Heart left ventricle (tissue), 16 donors: ENCODE data around the gene PPP1R37. TPM values are rescaled to one million over a fixed set of nuclear protein-coding genes. Genes with fewer than 3 reads are reported as not detected.
A peak's percentile ranks its signal among the peaks of the same experiment; 100 is the strongest.

Source experiments
- ATAC-seq, 4 donors: fragments of 200-7000 bp; cut with Tn5 transposase; one replicate each; pipeline ENCODE4 v1.9.1; 2020 to 2022; ENCODE audit warnings: moderate library complexity in 4 of 4, mild to moderate bottlenecking in 3 of 4, moderate number of reproducible peaks in 1 of 4
- DNase-seq, 5 donors: peaks; one replicate each; pipeline ENCODE4 v3.0.0-alpha.2; 2020
- H3K27ac ChIP-seq, 12 donors: fragments of 200-600 bp; sonication (generic) in 4 of 12; one replicate each; pipeline versions ENCODE4 v1.5.0 to v1.8.0; 2016 to 2022; ENCODE audit warnings: mild to moderate bottlenecking in 2 of 12
- H3K27me3 ChIP-seq, 9 donors: fragments of 200-600 bp; sonication (generic) in 2 of 9; one replicate each; pipeline versions ENCODE4 v1.5.1 to v1.8.0; 2016 to 2022; ENCODE audit warnings: mild to moderate bottlenecking in 3 of 9
- H3K36me3 ChIP-seq, 9 donors: fragments of 200-600 bp; sonication (generic) in 2 of 9; one replicate each; pipeline versions ENCODE4 v1.5.0 to v1.8.0; 2018 to 2022; ENCODE audit warnings: mild to moderate bottlenecking in 2 of 9
- H3K4me1 ChIP-seq, 12 donors: fragments of 200-600 bp; sonication (generic) in 4 of 12; one replicate each; pipeline versions ENCODE4 v1.5.0 to v1.8.0; 2016 to 2022; ENCODE audit warnings: mild to moderate bottlenecking in 3 of 12
- H3K4me3 ChIP-seq, 12 donors: fragments of 200-600 bp; sonication (generic) in 4 of 12; one replicate each; pipeline versions ENCODE4 v1.5.0 to v1.8.0; 2017 to 2022; ENCODE audit warnings: mild to moderate bottlenecking in 9 of 12, moderate library complexity in 4 of 12
- H3K9me3 ChIP-seq, 12 donors: fragments of 200-600 bp; sonication (generic) in 4 of 12; one replicate each; pipeline versions ENCODE4 v1.5.0 to v1.8.0; 2016 to 2022; ENCODE audit warnings: mild to moderate bottlenecking in 1 of 12
- POLR2A ChIP-seq, 2 donors: fragments of 450-650 bp; IDR thresholded peaks; one replicate each; pipeline ENCODE4 v1.6.1; 2017; ENCODE audit warnings: antibody characterized with exemption in 2 of 2, mild to moderate bottlenecking in 2 of 2, moderate library complexity in 2 of 2
- WGBS, 4 donors: extraction: QIAGEN DNeasy Blood & Tissue Kit in 2 of 4; methylation state at CpG; one replicate each; pipeline versions ENCODE4 v1.1.5 to v1.1.7; 2013 to 2018; 5-methylcytosine and 5-hydroxymethylcytosine counted together
- intact Hi-C, 10 donors: fragments of 100-400 bp; cut with DNase I; formaldehyde crosslinking; loops; one replicate each; pipeline versions ENCODE4 v1.11.1 to v1.14.2; 2022
- polyA plus RNA-seq, 2 donors: library from polyadenylated mRNA; stranded (reverse); fragments of 200-250 nt; gene quantifications; one replicate each; pipeline ENCODE4 v1.2.3, GENCODE V29; 2013
- total RNA-seq, 9 donors: library from RNA; depleted of rRNA in 2 of 9; stranded (reverse); fragments of >200 nt in 2 of 9; fragmentation: NEBNext Ultra II Directional in 3 of 9; extraction: Animal tissue kit (Norgen Biotek cat#: 25700) in 3 of 9; gene quantifications; one replicate each; pipeline versions ENCODE4 v1.1.0 to v1.2.4, GENCODE V29; 2016 to 2023
- TF ChIP-seq, protein P1 (sequence below), 12 donors: fragments of 200-600 bp; sonication (generic) in 4 of 12; IDR thresholded peaks; one replicate each; pipeline versions ENCODE4 v1.5.0 to v1.8.0; 2018 to 2022; ENCODE audit warnings: antibody characterized with exemption in 12 of 12, mild to moderate bottlenecking in 5 of 12
- donor health status: ischemic (EF 13 %, LVEDD 7.1; RV severe dilation, severe dysfunction).
- donor health status: healthy with polysubstance abuse.
- donor health status: DM: no; HTN: yes; CAD: no.
- donor health status: DM: no; HTN: no; CAD: no.
- donor health status: ischemic (EF 25% LVEDD 6.9; RV normal size, moderate dysfunction).
- donor health status: ischemic (EF 25% LVEDD 5.7; RV mildly dilated, moderate dysfunction).
- donor health status: healthy.
- donor health status: DM: yes; HTN: yes; CAD: no.
- donor health status: ischemic (EF 35%, LVEDD 5.7; RV mildly dilated, moderate dysfunction).
- donor health status: nonischemic (EF 11% LVEDD 7.7; RV severe dilation, severe dysfunction).
- donor health status: DM: yes; HTN: yes; CAD: no.
- donor health status: PGD.
- donor health status: ischemic (EF 29% LVEDD 5.4; RV normal size, mild dysfunction).
- donor health status: nonischemic (EF 23%, LVEDD 6.1; RV moderate dilation, normal function).

Gene PPP1R37
- total and polyA plus RNA-seq, 11 donors, result 16.0 to 33.7 (median 18.9) TPM

DNA sequence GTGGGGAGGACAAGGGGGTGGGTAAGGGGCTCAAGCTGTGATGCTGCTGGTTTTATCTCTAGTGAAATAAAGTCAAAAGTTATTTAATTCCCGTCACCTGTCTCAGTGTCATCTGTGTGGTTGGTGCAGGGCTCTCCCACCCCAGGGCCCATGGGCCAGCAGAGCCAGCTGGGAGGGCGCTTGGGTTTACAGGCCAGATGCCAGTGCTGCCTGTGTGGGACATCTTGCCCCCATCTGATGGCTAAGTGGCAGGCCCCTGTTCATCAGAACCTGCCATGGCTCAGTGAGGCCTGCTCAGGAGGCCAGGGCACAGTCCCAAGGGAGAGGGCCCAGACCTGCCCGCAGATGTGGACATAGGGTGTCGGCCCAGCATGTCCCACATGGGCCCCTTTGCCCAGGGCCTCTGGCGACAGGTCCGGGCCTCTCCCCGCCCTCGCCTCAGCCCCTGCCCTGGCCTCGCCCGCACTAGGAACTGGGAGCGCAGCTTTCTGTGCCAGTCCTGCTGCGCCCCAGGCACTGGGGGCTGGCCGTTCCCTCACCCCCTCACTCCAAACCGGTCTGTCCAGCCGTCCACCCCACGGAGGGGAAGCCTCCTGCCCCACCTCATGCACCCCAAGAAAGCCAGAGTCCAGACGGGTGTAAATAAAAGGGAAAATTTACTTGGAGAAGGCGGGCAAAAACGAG, 22.0 kb upstream of the PPP1R37 start:
- DNase-seq (peak in 1 of 5 donors; percentile 52), ATAC-seq (no peak)
- no peaks in the 10 kb centered on the region for H3K27me3 ChIP-seq
- WGBS, 4 donors, result 89 to 93% (median 91%) methylated on average over 17 to 19 of the region's 19 CpGs
- intact Hi-C loops, result no loop called here
- no peak overlapping the region for H3K4me3 ChIP-seq
- no peaks in the 10 kb centered on the region for H3K9me3 ChIP-seq
- H3K36me3 ChIP-seq, result peaks cover 0 to 69% (median 56%) of the 10 kb centered on the region in 9 donors
- peaks cover 0 to 12% (median 4%) of the 10 kb centered on the region in 12 donors for H3K4me1 ChIP-seq
- no peak for TF ChIP-seq POLR2A (IDR thresholded peaks at IDR 0.05)
- TF ChIP-seq, protein P1, sequence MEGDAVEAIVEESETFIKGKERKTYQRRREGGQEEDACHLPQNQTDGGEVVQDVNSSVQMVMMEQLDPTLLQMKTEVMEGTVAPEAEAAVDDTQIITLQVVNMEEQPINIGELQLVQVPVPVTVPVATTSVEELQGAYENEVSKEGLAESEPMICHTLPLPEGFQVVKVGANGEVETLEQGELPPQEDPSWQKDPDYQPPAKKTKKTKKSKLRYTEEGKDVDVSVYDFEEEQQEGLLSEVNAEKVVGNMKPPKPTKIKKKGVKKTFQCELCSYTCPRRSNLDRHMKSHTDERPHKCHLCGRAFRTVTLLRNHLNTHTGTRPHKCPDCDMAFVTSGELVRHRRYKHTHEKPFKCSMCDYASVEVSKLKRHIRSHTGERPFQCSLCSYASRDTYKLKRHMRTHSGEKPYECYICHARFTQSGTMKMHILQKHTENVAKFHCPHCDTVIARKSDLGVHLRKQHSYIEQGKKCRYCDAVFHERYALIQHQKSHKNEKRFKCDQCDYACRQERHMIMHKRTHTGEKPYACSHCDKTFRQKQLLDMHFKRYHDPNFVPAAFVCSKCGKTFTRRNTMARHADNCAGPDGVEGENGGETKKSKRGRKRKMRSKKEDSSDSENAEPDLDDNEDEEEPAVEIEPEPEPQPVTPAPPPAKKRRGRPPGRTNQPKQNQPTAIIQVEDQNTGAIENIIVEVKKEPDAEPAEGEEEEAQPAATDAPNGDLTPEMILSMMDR (IDR thresholded peaks at IDR 0.05), result no peak
- no peak overlapping the region for H3K27ac ChIP-seq

DNA sequence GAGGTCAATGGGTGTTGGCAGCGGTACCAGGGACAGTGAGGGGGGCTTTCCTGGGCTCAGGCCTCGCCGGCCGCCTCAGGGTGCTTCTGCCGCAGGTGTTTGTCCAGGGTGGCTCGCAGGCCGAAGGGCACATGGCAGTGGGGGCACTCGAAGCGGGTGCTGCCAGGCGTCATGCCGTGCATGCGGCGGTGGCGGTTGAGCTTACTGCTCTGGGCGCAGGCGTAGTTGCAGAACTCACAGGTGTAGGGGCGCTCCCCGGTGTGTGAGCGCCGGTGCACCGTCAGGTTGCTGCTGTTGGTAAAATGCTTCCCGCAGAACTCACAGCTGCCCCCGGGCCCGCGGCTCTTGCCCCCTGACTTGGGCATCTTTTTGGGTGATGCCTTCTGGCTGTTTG, 21.4 kb upstream of the PPP1R37 start:
- ATAC-seq (no peak), DNase-seq (peak in 1 of 5 donors; percentile 52)
- 95 to 97% (median 96%) methylated on average over 21 to 25 of the region's 25 CpGs for WGBS, 4 donors
- Histone ChIP-seq H3K27me3 (no peaks in the 10 kb centered on the region), H3K9me3 (no peaks in the 10 kb centered on the region), H3K4me1 (peaks cover 0 to 17% (median 7%) of the 10 kb centered on the region in 12 donors), H3K36me3 (peaks cover 0 to 64% (median 50%) of the 10 kb centered on the region in 9 donors), H3K4me3 (no peak overlapping the region), H3K27ac (no peak overlapping the region)
- no peak for TF ChIP-seq POLR2A (IDR thresholded peaks at IDR 0.05)
- TF ChIP-seq, protein P1 (IDR thresholded peaks at IDR 0.05), result no peak
- intact Hi-C loops, result no loop called here

DNA sequence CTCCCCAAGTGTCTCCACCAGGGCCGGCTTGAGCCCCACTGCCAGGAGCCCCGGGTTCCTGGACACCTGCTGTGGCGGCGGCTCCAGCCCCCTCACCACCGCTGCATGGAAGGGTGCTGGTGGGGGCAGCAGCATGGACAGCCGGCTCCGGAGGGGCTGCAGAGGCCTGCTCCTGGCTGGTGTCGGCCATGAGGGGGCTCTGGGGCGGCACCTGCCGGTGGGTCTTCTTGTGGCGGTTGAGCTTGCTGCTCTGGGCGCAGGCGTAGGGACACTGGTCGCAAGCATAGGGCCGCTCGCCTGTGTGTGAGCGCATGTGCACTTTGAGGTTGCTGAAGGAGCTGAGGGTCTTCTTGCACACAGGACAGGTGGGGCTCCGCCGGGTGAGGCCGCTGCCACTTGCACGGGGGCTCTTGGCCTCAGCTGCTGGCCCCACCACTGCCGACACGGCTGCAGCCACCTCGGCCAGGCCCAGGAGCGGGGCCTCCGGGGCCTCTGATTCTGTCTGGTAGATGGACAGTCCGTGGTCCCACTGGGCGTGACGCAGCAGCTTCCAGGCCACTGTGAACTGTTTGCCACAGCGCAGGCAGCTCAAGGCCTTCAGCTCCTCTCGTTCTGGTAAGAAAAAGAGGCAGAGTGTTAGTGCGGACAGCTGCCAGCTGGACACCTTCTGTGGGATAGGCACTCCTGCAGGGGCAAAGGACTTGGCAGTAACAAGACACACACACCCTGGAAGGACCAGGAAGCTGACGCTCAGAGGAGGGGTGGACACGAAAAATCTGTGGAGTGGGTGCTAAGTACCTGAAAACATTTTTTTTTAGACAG, 20.8 kb upstream of the PPP1R37 start:
- no peaks in the 10 kb centered on the region for H3K27me3 ChIP-seq
- intact Hi-C loops, result no loop called here
- no peak overlapping the region for H3K4me3 ChIP-seq
- H3K4me1 ChIP-seq, result peaks cover 0 to 22% (median 10%) of the 10 kb centered on the region in 12 donors
- ATAC-seq (no peak), DNase-seq (peak in 1 of 5 donors; percentile 56)
- 86 to 91% (median 87%) methylated on average over 10 to 34 of the region's 34 CpGs for WGBS, 4 donors
- TF ChIP-seq POLR2A (IDR thresholded peaks at IDR 0.05), result no peak
- TF ChIP-seq, protein P1 (IDR thresholded peaks at IDR 0.05), result no peak
- H3K27ac ChIP-seq, result no peak overlapping the region
- peaks cover 0 to 57% (median 44%) of the 10 kb centered on the region in 9 donors for H3K36me3 ChIP-seq
- no peaks in the 10 kb centered on the region for H3K9me3 ChIP-seq

DNA sequence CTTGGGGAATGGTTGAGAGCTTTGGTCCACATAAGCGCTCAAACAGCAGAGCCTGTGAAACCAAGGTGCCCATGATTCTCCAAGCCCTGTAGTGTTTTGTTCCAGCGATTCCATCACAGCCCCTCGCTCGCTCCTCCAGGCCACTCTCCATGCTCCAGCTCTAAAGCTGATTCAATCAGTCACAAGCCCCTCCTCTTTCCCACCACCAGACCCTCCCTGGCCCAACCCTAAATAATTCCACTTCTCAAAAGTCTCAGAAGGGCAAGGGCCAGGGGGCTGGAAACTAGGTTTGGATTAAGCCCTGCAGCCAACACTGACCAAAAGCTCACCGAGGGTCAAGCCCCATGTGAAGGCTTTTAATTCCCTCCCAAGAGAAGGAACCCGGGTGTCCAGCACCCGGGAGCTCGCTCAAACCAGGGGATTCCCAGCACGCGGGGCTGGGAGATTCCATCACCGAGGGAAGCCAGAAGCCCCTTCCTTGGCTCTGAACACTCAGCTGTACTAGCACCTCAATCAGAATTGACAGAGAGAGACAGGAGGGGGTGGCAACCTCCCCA, 18.2 kb upstream of the PPP1R37 start:
- Histone ChIP-seq H3K4me1 (peaks cover under 1 to 34% (median 17%) of the 10 kb centered on the region in 12 donors), H3K36me3 (peaks cover 0 to 31% (median 17%) of the 10 kb centered on the region in 9 donors), H3K4me3 (peak overlapping the region in 9 of 12 donors; percentile 47 to 75 (median 54)), H3K27ac (peak overlapping the region in 2 of 12 donors; percentile 22 to 86), H3K9me3 (no peaks in the 10 kb centered on the region), H3K27me3 (no peaks in the 10 kb centered on the region)
- intact Hi-C loops, result loop anchor here in 1 of 10 donors (5.0 kb wide), 2 partner anchors 38 to 102 kb away; partner anchors contain the start of genes BLOC1S3, CLASRP and TRAPPC6A
- WGBS, 4 donors, result 56 to 85% (median 67%) methylated on average over 11 of the region's 11 CpGs
- TF ChIP-seq, protein P1 (IDR thresholded peaks at IDR 0.05), result no peak
- TF ChIP-seq POLR2A (IDR thresholded peaks at IDR 0.05), result no peak
- no peak for DNase-seq
- no peak for ATAC-seq
